ENCODE measurements around the gene RASA3. TPM values are rescaled to one million over a fixed set of nuclear protein-coding genes. Genes with fewer than 3 reads are reported as not detected.

RASA3 gene
- total RNA-seq, 3 donors from 2014 or later (not counting 1 experiment from before 2014, with no cell fraction given) = 252 to 277 (median 274) TPM

- no peaks in the 10 kb centered on the region for H3K9me3 ChIP-seq (ENCODE audit: control insufficient read depth, insufficient read depth, low read length)
- peaks cover 96% of the 10 kb centered on the region for H3K4me1 ChIP-seq (ENCODE audit: control insufficient read depth, insufficient read depth, low read length)
- no peaks in the 10 kb centered on the region for H3K9me3 Mint-ChIP-seq
- peak overlapping the region; percentile 78 for H3K27ac ChIP-seq (ENCODE audit: low read length)
- H3K4me1 Mint-ChIP-seq = peaks cover 74 to 85% of the 10 kb centered on the region in 2 donors
- no peaks in the 10 kb centered on the region for H3K27me3 Mint-ChIP-seq (ENCODE audit: low read depth in 2 of 2)
- H3K27me3 ChIP-seq (ENCODE audit: control insufficient read depth, insufficient read depth, low read length) = no peaks in the 10 kb centered on the region
- intact Hi-C loops (cut with micrococcal nuclease) = no loop called here
- H3K36me3 ChIP-seq (ENCODE audit: control insufficient read depth, insufficient read depth, low read length) = peaks cover 40% of the 10 kb centered on the region
- TF ChIP-seq CTCF (IDR thresholded peaks at IDR 0.05) = peak; percentile 27
- no peak overlapping the region for H3K4me3 ChIP-seq (ENCODE audit: low read length)
- WGBS (ENCODE audit: insufficient coverage) = 21% methylated on average over 25 of the region's 25 CpGs
- ATAC-seq (peak; percentile 59 to 80 (median 63)), DNase-seq (peak; percentile 60 to 92)
- H3K4me3 Mint-ChIP-seq = peak overlapping the region; percentile 86
- peak overlapping the region; percentile 95 to 100 for H3K27ac Mint-ChIP-seq
- no peaks in the 10 kb centered on the region for H3K36me3 Mint-ChIP-seq
These were observed 22.2 kb downstream of the RASA3 start for GRCh38 chr13:114110091-114110829.

GRCh38 chr13:114109641-114110041 lies 22.8 kb downstream of the RASA3 start:
- Mint-ChIP-seq H3K36me3 (no peaks in the 10 kb centered on the region), H3K4me1 (peaks cover 73 to 87% of the 10 kb centered on the region in 2 donors), H3K4me3 (peak overlapping the region; percentile 86), H3K27me3 (ENCODE audit: low read depth in 2 of 2) (no peaks in the 10 kb centered on the region), H3K27ac (peak overlapping the region; percentile 95 to 100), H3K9me3 (no peaks in the 10 kb centered on the region)
- peak overlapping the region; percentile 78 for H3K27ac ChIP-seq (ENCODE audit: low read length)
- no peak overlapping the region for H3K4me3 ChIP-seq (ENCODE audit: low read length)
- DNase-seq = peak; percentile 27 to 67
- WGBS (ENCODE audit: insufficient coverage) = 58% methylated on average over 22 of the region's 24 CpGs
- TF ChIP-seq CTCF (IDR thresholded peaks at IDR 0.05) = no peak
- H3K9me3 ChIP-seq (ENCODE audit: control insufficient read depth, insufficient read depth, low read length) = no peaks in the 10 kb centered on the region
- peaks cover 36% of the 10 kb centered on the region for H3K36me3 ChIP-seq (ENCODE audit: control insufficient read depth, insufficient read depth, low read length)
- no peaks in the 10 kb centered on the region for H3K27me3 ChIP-seq (ENCODE audit: control insufficient read depth, insufficient read depth, low read length)
- H3K4me1 ChIP-seq (ENCODE audit: control insufficient read depth, insufficient read depth, low read length) = peaks cover 96% of the 10 kb centered on the region
- ATAC-seq = peak in 1 of 3 donors; percentile 12
- intact Hi-C loops (cut with micrococcal nuclease) = loop anchor here (5.0 kb wide), 1 partner anchor 33 kb away; no protein-coding TSS in a partner anchor

GRCh38 chr13:114108894-114109293 lies 23.5 kb downstream of the RASA3 start:
- peaks cover 28% of the 10 kb centered on the region for H3K36me3 ChIP-seq (ENCODE audit: control insufficient read depth, insufficient read depth, low read length)
- intact Hi-C loops (cut with micrococcal nuclease) = loop anchor here (5.0 kb wide), 1 partner anchor 33 kb away; no protein-coding TSS in a partner anchor
- 67% methylated on average over 20 of the region's 20 CpGs for WGBS (ENCODE audit: insufficient coverage)
- H3K27ac ChIP-seq (ENCODE audit: low read length) = peak overlapping the region; percentile 78
- ATAC-seq (no peak), DNase-seq (no peak)
- peak overlapping the region; percentile 86 for H3K4me3 Mint-ChIP-seq
- TF ChIP-seq CTCF (IDR thresholded peaks at IDR 0.05) = no peak
- no peaks in the 10 kb centered on the region for H3K9me3 Mint-ChIP-seq
- H3K4me1 ChIP-seq (ENCODE audit: control insufficient read depth, insufficient read depth, low read length) = peaks cover 96% of the 10 kb centered on the region
- peak overlapping the region; percentile 95 to 100 for H3K27ac Mint-ChIP-seq
- no peaks in the 10 kb centered on the region for H3K27me3 ChIP-seq (ENCODE audit: control insufficient read depth, insufficient read depth, low read length)
- H3K4me3 ChIP-seq (ENCODE audit: low read length) = no peak overlapping the region
- no peaks in the 10 kb centered on the region for H3K36me3 Mint-ChIP-seq
- H3K27me3 Mint-ChIP-seq (ENCODE audit: low read depth in 2 of 2) = no peaks in the 10 kb centered on the region
- H3K4me1 Mint-ChIP-seq = peaks cover 72 to 86% of the 10 kb centered on the region in 2 donors
- H3K9me3 ChIP-seq (ENCODE audit: control insufficient read depth, insufficient read depth, low read length) = no peaks in the 10 kb centered on the region

All from natural killer cell (primary cell).